ENCODE measurements around the gene C1QB. TPM values are rescaled to one million over a fixed set of nuclear protein-coding genes. Genes with fewer than 3 reads are reported as not detected.
"Not testable (repeated sequence)": the region's sequence is repeated elsewhere in the genome, so short reads cannot be mapped to it uniquely, and the experiment has no call there.

The C1QB gene
- total RNA-seq, 1 donor, result 0.72 TPM

- H3K36me3 ChIP-seq (ENCODE audit: insufficient read depth, low read length), result no peaks in the 10 kb centered on the region
- peaks cover 48% of the 10 kb centered on the region for H3K27me3 ChIP-seq (ENCODE audit: insufficient read depth, low read length)
- no peak overlapping the region for H3K27ac ChIP-seq (ENCODE audit: low read depth, low read length)
- TF ChIP-seq, protein P1, sequence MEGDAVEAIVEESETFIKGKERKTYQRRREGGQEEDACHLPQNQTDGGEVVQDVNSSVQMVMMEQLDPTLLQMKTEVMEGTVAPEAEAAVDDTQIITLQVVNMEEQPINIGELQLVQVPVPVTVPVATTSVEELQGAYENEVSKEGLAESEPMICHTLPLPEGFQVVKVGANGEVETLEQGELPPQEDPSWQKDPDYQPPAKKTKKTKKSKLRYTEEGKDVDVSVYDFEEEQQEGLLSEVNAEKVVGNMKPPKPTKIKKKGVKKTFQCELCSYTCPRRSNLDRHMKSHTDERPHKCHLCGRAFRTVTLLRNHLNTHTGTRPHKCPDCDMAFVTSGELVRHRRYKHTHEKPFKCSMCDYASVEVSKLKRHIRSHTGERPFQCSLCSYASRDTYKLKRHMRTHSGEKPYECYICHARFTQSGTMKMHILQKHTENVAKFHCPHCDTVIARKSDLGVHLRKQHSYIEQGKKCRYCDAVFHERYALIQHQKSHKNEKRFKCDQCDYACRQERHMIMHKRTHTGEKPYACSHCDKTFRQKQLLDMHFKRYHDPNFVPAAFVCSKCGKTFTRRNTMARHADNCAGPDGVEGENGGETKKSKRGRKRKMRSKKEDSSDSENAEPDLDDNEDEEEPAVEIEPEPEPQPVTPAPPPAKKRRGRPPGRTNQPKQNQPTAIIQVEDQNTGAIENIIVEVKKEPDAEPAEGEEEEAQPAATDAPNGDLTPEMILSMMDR (IDR thresholded peaks at IDR 0.05; ENCODE audit: extremely low read depth, low read depth, low read length), result no peak
- H2AFZ ChIP-seq (ENCODE audit: low read length), result no peak overlapping the region
- H4K20me1 ChIP-seq (ENCODE audit: insufficient read depth, low read length), result no peaks in the 10 kb centered on the region
- no peak for DNase-seq (ENCODE audit: insufficient read length, low spot score, missing footprints)
- no peaks in the 10 kb centered on the region for H3K9me3 ChIP-seq (ENCODE audit: low read depth, low read length)
- no peak overlapping the region for H3K4me2 ChIP-seq (ENCODE audit: insufficient read depth, low read length)
- no peak overlapping the region for H3K4me3 ChIP-seq (ENCODE audit: insufficient read depth, low read length)
- no peaks in the 10 kb centered on the region for H3K79me2 ChIP-seq (ENCODE audit: insufficient read depth, low read length)
- no peaks in the 10 kb centered on the region for H3K4me1 ChIP-seq (ENCODE audit: insufficient read depth, low read length)
These were observed 17.4 kb downstream of the C1QB start for GRCh38 chr1:22670352-22670975.

GRCh38 chr1:22671999-22672398 lies 19.0 kb downstream of the C1QB start:
- H3K27ac ChIP-seq (ENCODE audit: low read depth, low read length), result no peak overlapping the region
- no peaks in the 10 kb centered on the region for H3K36me3 ChIP-seq (ENCODE audit: insufficient read depth, low read length)
- H3K4me3 ChIP-seq (ENCODE audit: insufficient read depth, low read length), result no peak overlapping the region
- H2AFZ ChIP-seq (ENCODE audit: low read length), result no peak overlapping the region
- H3K27me3 ChIP-seq (ENCODE audit: insufficient read depth, low read length), result peaks cover 43% of the 10 kb centered on the region
- no peaks in the 10 kb centered on the region for H4K20me1 ChIP-seq (ENCODE audit: insufficient read depth, low read length)
- DNase-seq (ENCODE audit: insufficient read length, low spot score, missing footprints), result no peak
- no peaks in the 10 kb centered on the region for H3K9me3 ChIP-seq (ENCODE audit: low read depth, low read length)
- no peak overlapping the region for H3K4me2 ChIP-seq (ENCODE audit: insufficient read depth, low read length)
- H3K79me2 ChIP-seq (ENCODE audit: insufficient read depth, low read length), result no peaks in the 10 kb centered on the region
- TF ChIP-seq, protein P1 (IDR thresholded peaks at IDR 0.05; ENCODE audit: extremely low read depth, low read depth, low read length), result no peak
- no peaks in the 10 kb centered on the region for H3K4me1 ChIP-seq (ENCODE audit: insufficient read depth, low read length)

DNA sequence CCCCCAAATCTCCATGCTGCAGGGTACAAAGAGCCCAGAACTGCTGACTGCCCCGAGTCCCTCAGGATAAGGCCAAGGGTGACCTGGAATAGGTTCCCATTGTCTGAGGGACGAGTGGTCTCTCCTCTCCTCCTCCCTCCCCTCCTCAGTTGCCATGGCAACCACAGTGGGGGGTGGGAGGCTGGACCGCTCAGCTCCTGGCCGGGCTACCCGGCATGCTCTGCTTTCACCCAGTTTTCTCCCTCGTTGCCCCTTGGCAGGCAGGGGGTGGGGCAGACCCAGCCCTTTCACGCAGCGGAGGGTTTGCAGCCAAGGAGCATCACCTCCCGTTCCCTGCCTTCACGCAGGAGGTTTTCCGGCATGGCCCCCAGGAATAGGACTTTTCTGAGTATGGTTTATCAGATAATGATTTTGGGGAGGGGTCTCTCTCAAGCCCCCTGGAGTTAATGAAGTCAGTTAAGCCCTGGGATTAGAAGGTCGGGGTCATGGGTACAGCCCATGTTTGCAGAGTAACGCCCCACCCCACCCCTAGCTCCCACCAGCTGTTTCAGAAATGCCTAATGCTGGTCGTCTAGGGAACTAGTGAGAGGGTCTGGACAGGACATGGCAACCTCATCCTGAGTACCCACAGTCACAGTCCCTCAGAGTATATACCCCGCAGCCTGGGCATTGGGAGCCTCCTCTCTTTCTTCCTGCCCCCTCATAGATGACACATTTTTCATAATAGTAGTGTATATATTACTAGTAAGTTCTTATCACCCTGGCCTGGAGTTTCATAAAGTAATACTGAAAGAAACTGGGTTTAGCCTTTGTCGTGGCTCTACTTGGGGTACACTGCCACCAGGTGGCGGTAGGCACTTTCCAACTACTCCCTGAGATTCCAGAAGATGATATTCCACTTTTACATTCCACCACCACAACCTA lies 20.7 kb downstream of the C1QB start:
- TF ChIP-seq, protein P1 (IDR thresholded peaks at IDR 0.05; ENCODE audit: extremely low read depth, low read depth, low read length), result peak; percentile 90

DNA sequence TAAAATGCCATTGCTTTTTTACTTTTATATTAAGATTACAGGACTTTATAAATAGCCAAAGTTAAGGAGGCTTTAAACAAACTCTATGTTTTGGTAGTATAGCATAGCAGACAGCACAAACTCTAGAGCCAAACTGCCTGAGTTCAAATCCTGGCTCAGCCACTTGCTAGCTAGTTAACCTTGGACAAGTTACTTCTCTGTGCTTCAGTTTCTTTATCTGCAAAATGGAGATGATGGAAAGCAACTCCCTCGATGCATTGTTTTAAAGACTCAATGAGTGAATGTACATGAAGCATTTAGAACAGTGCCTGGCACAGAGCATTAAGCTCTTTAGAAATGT lies 21.3 kb downstream of the C1QB start:
- no peak overlapping the region for H3K4me2 ChIP-seq (ENCODE audit: insufficient read depth, low read length)
- H2AFZ ChIP-seq (ENCODE audit: low read length), result no peak overlapping the region
- H3K36me3 ChIP-seq (ENCODE audit: insufficient read depth, low read length), result no peaks in the 10 kb centered on the region
- H3K4me1 ChIP-seq (ENCODE audit: insufficient read depth, low read length), result no peaks in the 10 kb centered on the region
- peaks cover 28% of the 10 kb centered on the region for H3K27me3 ChIP-seq (ENCODE audit: insufficient read depth, low read length)
- no peak for DNase-seq (ENCODE audit: insufficient read length, low spot score, missing footprints)
- no peaks in the 10 kb centered on the region for H3K79me2 ChIP-seq (ENCODE audit: insufficient read depth, low read length)
- TF ChIP-seq, protein P1 (IDR thresholded peaks at IDR 0.05; ENCODE audit: extremely low read depth, low read depth, low read length), result no peak
- H3K4me3 ChIP-seq (ENCODE audit: insufficient read depth, low read length), result no peak overlapping the region
- no peaks in the 10 kb centered on the region for H3K9me3 ChIP-seq (ENCODE audit: low read depth, low read length)
- no peak overlapping the region for H3K27ac ChIP-seq (ENCODE audit: low read depth, low read length)
- H4K20me1 ChIP-seq (ENCODE audit: insufficient read depth, low read length), result no peaks in the 10 kb centered on the region

More for the DNA sequence above, 20.7 kb downstream of the C1QB start:
- Histone ChIP-seq H3K4me3 (ENCODE audit: insufficient read depth, low read length) (no peak overlapping the region), H3K4me2 (ENCODE audit: insufficient read depth, low read length) (no peak overlapping the region), H3K27me3 (ENCODE audit: insufficient read depth, low read length) (peaks cover 28% of the 10 kb centered on the region), H3K79me2 (ENCODE audit: insufficient read depth, low read length) (no peaks in the 10 kb centered on the region), H3K36me3 (ENCODE audit: insufficient read depth, low read length) (no peaks in the 10 kb centered on the region), H3K27ac (ENCODE audit: low read depth, low read length) (no peak overlapping the region), H3K4me1 (ENCODE audit: insufficient read depth, low read length) (no peaks in the 10 kb centered on the region), H2AFZ (ENCODE audit: low read length) (no peak overlapping the region), H4K20me1 (ENCODE audit: insufficient read depth, low read length) (no peaks in the 10 kb centered on the region), H3K9me3 (ENCODE audit: low read depth, low read length) (no peaks in the 10 kb centered on the region)
- DNase-seq (ENCODE audit: insufficient read length, low spot score, missing footprints), result no peak

GRCh38 chr1:22676151-22676550 lies 23.1 kb downstream of the C1QB start:
- H2AFZ ChIP-seq (ENCODE audit: low read length); H3K4me1 ChIP-seq (ENCODE audit: insufficient read depth, low read length); H3K79me2 ChIP-seq (ENCODE audit: insufficient read depth, low read length); H3K36me3 ChIP-seq (ENCODE audit: insufficient read depth, low read length); H3K9me3 ChIP-seq (ENCODE audit: low read depth, low read length); H3K4me2 ChIP-seq (ENCODE audit: insufficient read depth, low read length); H3K27ac ChIP-seq (ENCODE audit: low read depth, low read length); H3K4me3 ChIP-seq (ENCODE audit: insufficient read depth, low read length); DNase-seq (ENCODE audit: insufficient read length, low spot score, missing footprints); H4K20me1 ChIP-seq (ENCODE audit: insufficient read depth, low read length): not testable (repeated sequence)
- peaks cover 19% of the 10 kb centered on the region for H3K27me3 ChIP-seq (ENCODE audit: insufficient read depth, low read length)

Data from osteoblast (primary cell).